ENCODE data around the gene PPFIBP1.

- no peak for TF ChIP-seq CTCF (IDR thresholded peaks at IDR 0.05; ENCODE audit: insufficient read depth, low read length)
- no peak for TF ChIP-seq POLR2AphosphoS5 (IDR thresholded peaks at IDR 0.05; ENCODE audit: low read depth)
- TF ChIP-seq REST (IDR thresholded peaks at IDR 0.05; ENCODE audit: insufficient replicate concordance, low read depth), result no peak
Observed at GRCh38 chr12:27588776-27589175, 64.8 kb downstream of the PPFIBP1 start.
